MM.1S (cell line): Measurements from ENCODE around the gene AVL9.
"Not testable (repeated sequence)": the region's sequence is repeated elsewhere in the genome, so short reads cannot be mapped to it uniquely, and the experiment has no call there.

ENCODE experiments used
- DNase-seq: peaks from one replicate; pipeline ENCODE4 v3.0.0-alpha.2; 2015
- H2AFZ ChIP-seq: fragments of 300-600 bp; sonication (generic); 2 replicates; pipeline ENCODE4 v1.6.0; 2016; ENCODE audit warnings: antibody characterized with exemption, low read length
- H3F3A ChIP-seq: fragments of 300-600 bp; sonication (generic); 2 replicates; pipeline ENCODE4 v1.6.1; 2016; ENCODE audit warnings: mild to moderate bottlenecking, antibody characterized with exemption, low read length, moderate library complexity, mixed read lengths; ENCODE audit not compliant: insufficient read depth
- H3K27ac ChIP-seq: fragments of 300-600 bp; sonication (generic); 2 replicates; pipeline ENCODE4 v1.5.1; 2016; ENCODE audit warnings: mild to moderate bottlenecking, low read length
- H3K27me3 ChIP-seq: fragments of 300-600 bp; sonication (generic); replicated peaks from 2 replicates; pipeline ENCODE4 v1.6.0; 2016; ENCODE audit warnings: low read length; ENCODE audit not compliant: insufficient read depth
- H3K36me3 ChIP-seq: fragments of 300-600 bp; sonication (generic); replicated peaks from 2 replicates; pipeline ENCODE4 v1.6.1; 2016; ENCODE audit warnings: mild to moderate bottlenecking, low read length, mixed read lengths; ENCODE audit not compliant: insufficient read depth
- H3K4me1 ChIP-seq: fragments of 300-600 bp; sonication (generic); 2 replicates; pipeline ENCODE4 v1.6.1; 2016; ENCODE audit warnings: low read length, mixed read lengths
- H3K4me2 ChIP-seq: fragments of 300-600 bp; sonication (generic); 2 replicates; pipeline ENCODE4 v1.6.0; 2016; ENCODE audit warnings: low read depth, low read length
- H3K4me3 ChIP-seq: fragments of 300-600 bp; sonication (generic); 2 replicates; pipeline ENCODE4 v1.5.1; 2016; ENCODE audit warnings: low read length, mixed read lengths
- H3K79me2 ChIP-seq: fragments of 300-600 bp; sonication (generic); 2 replicates; pipeline ENCODE4 v1.6.1; 2016; ENCODE audit warnings: mixed run types, low read length, mixed read lengths
- H3K9ac ChIP-seq: fragments of 300-600 bp; sonication (generic); 2 replicates; pipeline ENCODE4 v1.6.1; 2016; ENCODE audit warnings: low read length, mixed read lengths
- H3K9me2 ChIP-seq: fragments of 300-600 bp; sonication (generic); replicated peaks from 2 replicates; pipeline ENCODE4 v1.6.1; 2016; ENCODE audit warnings: mild to moderate bottlenecking, low read length, mixed read lengths; ENCODE audit not compliant: insufficient read depth
- H3K9me3 ChIP-seq: fragments of 300-600 bp; sonication (generic); replicated peaks from 2 replicates; pipeline ENCODE4 v1.6.1; 2016; ENCODE audit warnings: mild to moderate bottlenecking, low read length, mixed read lengths; ENCODE audit not compliant: insufficient read depth
- H4K20me1 ChIP-seq: fragments of 300-600 bp; sonication (generic); 2 replicates; pipeline ENCODE4 v1.6.1; 2016; ENCODE audit warnings: mild to moderate bottlenecking, low read length, moderate library complexity, mixed read lengths; ENCODE audit not compliant: insufficient read depth
- EZH2 ChIP-seq: fragments of 300-600 bp; sonication (generic); optimal IDR thresholded peaks from 2 replicates; pipeline ENCODE3; 2017; ENCODE audit warnings: low read depth, mild to moderate bottlenecking, antibody characterized with exemption, low read length, mixed read lengths
- EZH2phosphoT487 ChIP-seq: fragments of 300-600 bp; sonication (generic); IDR thresholded peaks from 2 replicates; pipeline ENCODE4 v1.6.1; 2018; ENCODE audit warnings: antibody characterized with exemption, low read length
- TF ChIP-seq, protein P1 (sequence below): fragments of 300-600 bp; sonication (generic); IDR thresholded peaks from 2 replicates; pipeline ENCODE4 v1.5.1; 2016; ENCODE audit warnings: antibody characterized with exemption, low read length, mixed read lengths

The AVL9 gene

DNA sequence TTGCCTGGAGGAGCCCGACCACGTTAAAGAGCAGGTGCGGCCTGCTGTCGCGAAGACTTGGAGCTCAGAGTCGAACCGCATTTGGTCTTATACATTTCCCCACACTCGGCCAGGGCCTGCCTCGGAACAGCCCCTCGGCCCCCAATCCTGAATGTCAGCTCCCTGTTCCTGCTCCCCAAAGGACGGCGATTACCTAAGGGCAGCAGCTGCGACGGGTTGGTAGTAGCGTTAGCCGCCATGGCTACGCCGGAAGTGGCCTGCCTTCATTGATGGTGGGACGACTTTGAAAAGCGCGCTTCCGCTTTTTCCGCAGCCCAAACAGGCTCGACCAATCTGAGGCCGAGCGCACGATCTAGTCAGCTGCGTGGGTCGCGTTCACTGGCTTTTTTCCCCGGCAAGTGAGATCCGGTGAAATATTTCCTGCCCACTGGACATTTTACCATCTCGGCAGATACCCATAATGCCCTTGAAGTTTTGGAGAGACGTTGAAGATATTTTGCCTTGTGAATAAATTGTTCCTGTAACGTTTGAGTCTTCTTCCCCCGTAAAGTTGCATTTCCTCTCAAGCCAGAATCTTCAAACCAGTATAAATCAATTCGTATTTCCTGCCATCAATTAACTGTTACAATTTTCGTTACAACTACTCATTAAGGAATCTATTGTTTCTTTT, 5.0 kb upstream of the AVL9 start, which contains the start of gene LSM5:
Gene LSM5 (minus strand): TSS at position 254 of the 670 bp plus-strand sequence. CDS start 15 bp downstream, at position 239.
- H3K79me2 ChIP-seq, result peaks cover 23% of the 10 kb centered on the region
- peak within 1 kb of the TSS; percentile 87 for H3K4me2 ChIP-seq
- H3K36me3 ChIP-seq, result peaks cover 4% of the 10 kb centered on the region; the same call in 1 of the 2 replicates
- DNase-seq, result peak; percentile 95
- peaks cover 9% of the 10 kb centered on the region for H3F3A ChIP-seq
- no peaks in the 10 kb centered on the region for H4K20me1 ChIP-seq
- peaks cover 10% of the 10 kb centered on the region; the same call in 1 of the 2 replicates for H3K4me1 ChIP-seq
- no peaks in the 10 kb centered on the region for H3K27me3 ChIP-seq
- TF ChIP-seq EZH2phosphoT487 (no peak), EZH2 (no peak)
- TF ChIP-seq, protein P1, sequence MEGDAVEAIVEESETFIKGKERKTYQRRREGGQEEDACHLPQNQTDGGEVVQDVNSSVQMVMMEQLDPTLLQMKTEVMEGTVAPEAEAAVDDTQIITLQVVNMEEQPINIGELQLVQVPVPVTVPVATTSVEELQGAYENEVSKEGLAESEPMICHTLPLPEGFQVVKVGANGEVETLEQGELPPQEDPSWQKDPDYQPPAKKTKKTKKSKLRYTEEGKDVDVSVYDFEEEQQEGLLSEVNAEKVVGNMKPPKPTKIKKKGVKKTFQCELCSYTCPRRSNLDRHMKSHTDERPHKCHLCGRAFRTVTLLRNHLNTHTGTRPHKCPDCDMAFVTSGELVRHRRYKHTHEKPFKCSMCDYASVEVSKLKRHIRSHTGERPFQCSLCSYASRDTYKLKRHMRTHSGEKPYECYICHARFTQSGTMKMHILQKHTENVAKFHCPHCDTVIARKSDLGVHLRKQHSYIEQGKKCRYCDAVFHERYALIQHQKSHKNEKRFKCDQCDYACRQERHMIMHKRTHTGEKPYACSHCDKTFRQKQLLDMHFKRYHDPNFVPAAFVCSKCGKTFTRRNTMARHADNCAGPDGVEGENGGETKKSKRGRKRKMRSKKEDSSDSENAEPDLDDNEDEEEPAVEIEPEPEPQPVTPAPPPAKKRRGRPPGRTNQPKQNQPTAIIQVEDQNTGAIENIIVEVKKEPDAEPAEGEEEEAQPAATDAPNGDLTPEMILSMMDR, result no peak
- peak within 1 kb of the TSS; percentile 67; the same call in 1 of the 2 replicates for H3K27ac ChIP-seq
- peak within 1 kb of the TSS; percentile 88 for H3K4me3 ChIP-seq
- peak within 1 kb of the TSS; percentile 82 for H3K9ac ChIP-seq
- no peaks in the 10 kb centered on the region for H3K9me2 ChIP-seq
- peak within 1 kb of the TSS; percentile 88 for H2AFZ ChIP-seq
- no peaks in the 10 kb centered on the region for H3K9me3 ChIP-seq

DNA sequence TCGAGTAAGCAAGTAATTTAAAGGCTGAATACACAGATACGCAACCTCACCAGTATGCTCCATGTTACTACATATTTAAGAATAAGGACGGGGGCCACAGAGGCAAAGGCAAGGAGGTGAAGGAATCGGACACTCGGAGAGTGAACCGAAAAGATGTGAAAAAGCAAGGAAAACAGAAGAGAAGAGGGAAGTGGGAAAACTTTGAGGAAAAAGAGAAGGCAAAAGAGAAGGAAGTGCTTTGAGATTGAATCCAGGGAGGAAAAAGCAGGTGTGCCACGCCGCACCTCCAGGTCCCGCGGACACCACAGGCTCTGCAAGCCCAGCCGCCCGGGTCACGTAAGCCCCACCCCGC, 367 bp upstream of the AVL9 start:
- DNase-seq, result no peak
- Histone ChIP-seq H3K9me3 (no peaks in the 10 kb centered on the region), H3F3A (peaks cover 13% of the 10 kb centered on the region), H3K4me3 (peak overlapping the region; percentile 89), H3K4me1 (peaks cover 9% of the 10 kb centered on the region; the same call in 1 of the 2 replicates), H4K20me1 (no peaks in the 10 kb centered on the region), H3K36me3 (no peaks in the 10 kb centered on the region), H3K9ac (peak overlapping the region; percentile 70; the same call in 1 of the 2 replicates), H3K79me2 (peaks cover 48% of the 10 kb centered on the region), H3K27me3 (no peaks in the 10 kb centered on the region), H3K4me2 (peak overlapping the region; percentile 93), H3K9me2 (no peaks in the 10 kb centered on the region), H2AFZ (peak overlapping the region; percentile 96), H3K27ac (no peak overlapping the region)
- TF ChIP-seq, protein P1, result no peak
- TF ChIP-seq EZH2phosphoT487 (no peak), EZH2 (no peak)

DNA sequence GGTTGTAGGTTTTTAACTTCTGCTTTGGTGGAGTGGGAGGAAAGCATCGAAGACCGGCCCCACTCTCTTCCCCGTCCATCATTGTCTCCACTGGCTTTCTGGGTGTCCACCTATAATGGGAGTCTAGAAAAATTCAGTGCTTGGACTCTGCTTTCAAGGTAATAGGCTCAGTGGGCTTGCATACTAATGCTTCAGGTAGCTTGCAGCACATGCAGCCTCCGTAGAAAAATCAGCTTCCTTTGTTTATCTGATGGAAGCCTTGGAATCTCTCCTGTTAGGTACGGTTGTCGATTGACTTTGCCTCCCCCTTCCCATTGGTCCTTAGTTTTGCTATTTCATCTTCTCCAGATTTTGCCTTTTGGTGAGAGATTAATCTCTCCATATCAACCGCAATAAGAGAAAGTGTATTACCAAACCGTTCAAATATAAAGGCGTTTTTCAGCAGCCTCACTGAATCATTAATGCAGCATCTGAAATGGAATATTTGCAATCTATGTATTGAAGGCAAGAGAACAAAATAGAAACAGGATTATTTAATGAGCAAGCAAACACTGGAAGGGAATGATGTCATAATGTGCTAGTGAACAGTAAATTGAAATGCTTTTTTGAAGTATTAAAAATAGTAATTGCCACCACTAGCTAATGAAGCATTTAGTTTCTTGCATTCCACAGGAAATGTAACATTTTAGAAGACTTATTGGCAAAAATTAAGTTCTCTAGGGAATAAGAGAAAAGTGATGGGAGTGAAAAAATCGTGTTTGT, 944 bp downstream of the AVL9 start:
- peak overlapping the region; percentile 77 for H3K4me3 ChIP-seq
- no peaks in the 10 kb centered on the region for H3K36me3 ChIP-seq
- H4K20me1 ChIP-seq, result 0 out of 2 replicates have a peak, but pooled peaks cover 3% of the 10 kb centered on the region
- H3K27me3 ChIP-seq, result no peaks in the 10 kb centered on the region
- peaks cover 13% of the 10 kb centered on the region; the same call in 1 of the 2 replicates for H3F3A ChIP-seq
- TF ChIP-seq EZH2phosphoT487, result no peak
- H3K27ac ChIP-seq, result peak overlapping the region; percentile 74; the same call in 1 of the 2 replicates
- peaks cover 14% of the 10 kb centered on the region; the same call in 1 of the 2 replicates for H3K4me1 ChIP-seq
- peak overlapping the region; percentile 92 for H3K9ac ChIP-seq
- H3K4me2 ChIP-seq, result peak overlapping the region; percentile 88
- no peaks in the 10 kb centered on the region for H3K9me3 ChIP-seq
- H2AFZ ChIP-seq, result peak overlapping the region; percentile 78
- H3K9me2 ChIP-seq, result no peaks in the 10 kb centered on the region
- no peak for DNase-seq
- peaks cover 58% of the 10 kb centered on the region for H3K79me2 ChIP-seq

DNA sequence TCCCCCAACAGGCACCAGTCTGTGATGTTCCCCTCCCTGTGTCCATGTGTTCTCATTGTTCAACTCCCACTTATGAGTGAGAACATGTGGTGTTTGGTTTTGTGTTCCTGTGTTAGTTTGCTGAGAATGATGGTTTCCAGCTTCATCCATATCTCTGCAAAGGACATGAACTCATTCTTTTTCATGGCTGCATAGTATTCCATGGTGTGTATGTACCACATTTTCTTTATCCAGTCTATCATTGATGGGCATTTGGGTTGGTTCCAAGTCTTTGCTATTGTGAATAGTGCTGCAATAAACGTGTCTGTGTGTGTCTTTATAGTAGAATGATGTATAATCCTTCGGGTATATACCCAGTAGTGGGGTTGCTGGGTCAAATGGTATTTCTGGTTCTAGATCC, 4.5 kb downstream of the AVL9 start:
- not testable (repeated sequence) for H3K27me3 ChIP-seq, H3K27ac ChIP-seq, H3K9me3 ChIP-seq, H3K9me2 ChIP-seq, H3K9ac ChIP-seq, H3K36me3 ChIP-seq, H3F3A ChIP-seq, H2AFZ ChIP-seq, H4K20me1 ChIP-seq, DNase-seq, H3K4me1 ChIP-seq, H3K4me2 ChIP-seq, H3K4me3 ChIP-seq
- H3K79me2 ChIP-seq, result peaks cover 91% of the 10 kb centered on the region

DNA sequence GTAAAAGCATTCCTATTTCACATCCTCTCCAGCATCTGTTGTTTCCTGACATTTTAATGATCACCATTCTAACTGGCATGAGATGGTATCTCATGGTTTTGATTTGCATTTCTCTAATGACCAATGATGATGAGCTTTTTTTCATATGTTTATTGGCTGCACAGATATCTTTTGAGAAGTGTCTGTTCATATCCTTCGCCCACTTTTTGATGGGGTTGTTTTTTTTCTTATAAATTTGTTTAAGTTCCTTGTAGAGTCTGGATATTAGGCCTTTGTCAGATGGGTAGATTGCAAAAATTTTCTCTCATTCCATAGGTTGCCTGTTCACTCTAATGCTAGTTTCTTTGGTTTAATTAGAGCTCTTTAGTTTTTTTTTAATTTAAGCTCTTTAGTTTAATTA, 4.9 kb downstream of the AVL9 start:
- H3K36me3 ChIP-seq, H3K9ac ChIP-seq, H3K27ac ChIP-seq, H3K9me3 ChIP-seq, H3K4me1 ChIP-seq, DNase-seq, H3K4me3 ChIP-seq, H3F3A ChIP-seq, H4K20me1 ChIP-seq, H3K27me3 ChIP-seq, H3K4me2 ChIP-seq, H2AFZ ChIP-seq, H3K9me2 ChIP-seq: not testable (repeated sequence)
- peaks cover 92% of the 10 kb centered on the region for H3K79me2 ChIP-seq
